HG03432 (cell line): ENCODE results near the gene ACBD4.
A peak's percentile ranks its signal among the peaks of the same experiment; 100 is the strongest.
"Not testable (repeated sequence)": the region's sequence is repeated elsewhere in the genome, so short reads cannot be mapped to it uniquely, and the experiment has no call there.

Source experiments
- ATAC-seq: cut with Tn5 transposase; IDR thresholded peaks from one replicate; pipeline ENCODE4 v1.9.1; 2021; ENCODE audit warnings: mild to moderate bottlenecking, moderate library complexity; ENCODE audit not compliant: unreplicated experiment

Gene ACBD4

DNA sequence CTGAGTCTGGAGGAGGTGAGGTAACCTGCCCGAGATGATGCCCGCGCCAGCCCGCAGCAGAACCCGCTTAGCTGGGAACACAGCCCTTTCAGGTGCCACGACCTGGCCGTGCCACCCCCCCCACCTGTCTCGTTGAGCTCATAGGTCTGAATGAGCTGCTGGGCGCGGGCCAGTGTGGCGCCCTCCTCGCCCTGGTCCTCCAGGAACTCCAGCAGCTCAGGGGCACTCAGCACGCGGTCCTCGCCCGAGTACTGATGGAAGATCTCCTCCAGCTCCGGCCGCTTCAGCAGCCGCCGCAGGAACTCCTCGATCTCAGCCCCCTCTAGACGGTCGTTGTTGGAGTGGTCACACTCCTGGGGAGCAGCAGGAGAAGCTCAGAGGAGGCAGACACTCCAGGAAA lies 16.8 kb upstream of the ACBD4 start:
- ATAC-seq, result no peak

DNA sequence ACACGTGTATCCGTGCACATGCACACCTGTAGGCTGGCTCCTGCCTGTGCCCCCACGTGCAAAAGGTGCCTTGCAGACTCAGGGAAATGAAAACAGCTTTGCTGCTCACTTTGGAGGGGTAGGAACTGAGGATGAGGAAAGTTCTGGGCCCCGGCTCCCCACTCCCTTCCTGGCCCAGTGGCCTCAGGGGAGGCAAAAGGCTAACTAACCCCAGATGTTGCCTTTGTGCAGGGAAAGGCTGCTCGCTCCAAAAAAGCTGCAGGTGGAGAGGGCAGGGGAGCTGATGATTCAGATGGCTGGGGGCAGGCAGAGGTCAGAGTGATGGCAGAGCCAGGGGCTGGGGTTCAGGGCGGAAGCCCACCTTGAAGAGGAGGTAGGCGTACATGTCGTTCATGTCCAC lies 15.5 kb upstream of the ACBD4 start:
- ATAC-seq, result no peak

DNA sequence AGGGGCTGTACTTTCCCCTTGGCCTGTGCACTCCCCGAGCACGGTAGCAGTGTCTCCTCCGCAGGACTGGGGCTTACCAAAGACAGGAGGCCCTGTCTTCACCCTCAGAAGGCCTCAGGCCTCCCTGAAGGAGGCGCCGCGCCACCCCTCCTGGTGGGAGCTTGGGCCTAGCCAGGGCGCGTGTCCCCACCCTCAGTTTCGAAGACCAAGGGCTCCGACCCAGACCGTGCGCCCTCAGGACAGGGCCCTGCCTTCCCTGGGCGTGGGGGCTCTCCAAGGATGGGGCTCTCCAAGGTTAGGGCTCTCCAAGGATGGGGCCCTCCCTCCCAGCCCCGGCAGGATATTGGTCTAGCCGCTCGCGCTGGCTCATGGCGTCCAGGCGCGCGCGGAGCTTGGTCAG lies 14.9 kb upstream of the ACBD4 start:
- no peak for ATAC-seq

DNA sequence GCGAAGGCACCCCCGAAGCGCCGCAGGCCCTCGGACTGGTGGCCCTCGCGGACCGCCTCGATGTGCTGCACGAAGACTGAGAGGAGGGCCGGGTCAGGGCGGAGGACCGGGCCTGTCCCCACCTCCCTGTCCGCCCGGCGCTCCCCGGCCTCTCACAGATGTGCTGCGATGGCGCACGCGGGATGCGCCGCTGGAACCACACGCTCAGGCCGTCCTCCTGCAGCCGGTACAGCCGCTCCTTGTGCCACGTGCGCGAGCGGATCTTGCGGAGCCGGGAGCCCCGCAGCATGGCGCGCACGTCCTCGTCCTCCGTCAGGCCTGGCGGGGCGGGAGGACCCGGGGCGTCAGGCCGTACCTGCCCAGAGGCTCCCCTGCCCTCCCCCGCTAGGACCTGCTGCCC lies 14.4 kb upstream of the ACBD4 start:
- no peak for ATAC-seq

DNA sequence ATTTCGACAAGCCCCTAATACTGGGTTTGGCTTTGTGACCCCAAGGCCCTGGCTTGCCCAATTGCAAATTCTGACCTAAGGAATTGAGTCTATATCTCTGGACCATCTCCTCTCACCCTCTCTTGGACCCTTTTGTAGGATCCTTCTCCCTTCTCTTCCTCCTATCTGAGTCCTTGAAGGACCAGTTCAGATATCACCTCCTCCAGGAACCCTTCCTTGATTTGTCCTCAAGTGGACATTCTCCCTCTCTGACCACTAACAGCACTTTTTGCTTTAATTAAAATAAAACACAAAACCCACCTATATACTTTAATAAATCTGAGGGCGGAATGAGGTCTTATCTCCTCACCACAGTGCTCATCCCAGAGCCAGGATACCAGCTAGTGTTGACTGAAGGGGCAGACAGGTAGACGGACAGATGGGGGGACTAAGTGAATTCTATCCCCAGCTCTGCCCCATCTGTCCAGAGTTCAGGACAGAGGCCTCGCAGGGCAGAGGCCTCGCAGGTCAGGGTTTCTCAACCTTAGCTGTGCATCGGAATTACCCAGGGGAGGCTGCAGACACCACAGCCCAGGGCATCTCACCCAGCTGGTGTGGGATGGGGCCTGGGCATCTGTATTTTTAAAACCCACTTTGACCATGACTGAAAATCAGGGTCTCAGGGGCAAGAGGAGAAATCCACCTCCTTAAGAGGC lies 12.3 kb upstream of the ACBD4 start:
- no peak for ATAC-seq

DNA sequence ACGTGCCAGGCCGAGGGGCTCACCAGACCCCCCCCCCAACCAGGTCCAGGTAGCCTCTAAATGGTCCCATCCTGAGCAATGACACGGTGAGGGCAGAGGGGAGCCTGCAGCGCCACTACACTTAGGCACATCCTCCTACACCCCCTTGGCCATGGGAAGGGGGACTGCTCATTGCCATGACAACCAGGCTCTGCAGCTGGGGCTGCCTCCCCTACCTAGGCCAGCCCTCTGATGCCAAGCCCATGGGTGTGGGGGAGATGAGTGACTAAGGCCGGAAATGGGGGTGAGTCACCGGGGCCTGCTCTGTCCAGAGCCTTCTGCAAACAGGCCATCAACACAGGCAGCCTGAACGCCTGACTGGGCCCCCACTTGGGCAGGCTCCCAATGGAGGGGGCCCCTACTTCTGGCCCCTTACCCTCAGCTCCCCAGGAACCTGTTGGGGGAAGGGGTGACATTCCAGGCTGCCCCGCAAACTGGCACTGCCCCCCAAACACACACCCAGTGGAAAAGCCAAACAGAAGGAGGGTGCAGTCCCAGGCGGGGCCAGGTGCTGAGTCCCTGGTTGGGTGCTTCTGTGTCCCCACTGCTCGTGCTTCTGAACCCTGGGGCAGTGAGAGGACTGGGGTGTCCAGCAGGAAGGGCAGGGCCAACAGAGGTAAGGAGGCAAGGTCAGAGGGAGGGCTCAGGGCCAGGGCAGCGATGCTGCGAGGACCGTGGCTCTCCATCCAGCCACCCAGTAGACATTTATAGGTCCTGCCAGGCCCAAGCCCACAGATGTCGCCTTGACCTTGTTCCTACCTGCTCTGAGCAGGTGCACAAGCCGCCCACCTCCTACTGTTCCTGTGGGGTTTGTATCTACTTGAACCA lies 11.3 kb upstream of the ACBD4 start:
- no peak for ATAC-seq

DNA sequence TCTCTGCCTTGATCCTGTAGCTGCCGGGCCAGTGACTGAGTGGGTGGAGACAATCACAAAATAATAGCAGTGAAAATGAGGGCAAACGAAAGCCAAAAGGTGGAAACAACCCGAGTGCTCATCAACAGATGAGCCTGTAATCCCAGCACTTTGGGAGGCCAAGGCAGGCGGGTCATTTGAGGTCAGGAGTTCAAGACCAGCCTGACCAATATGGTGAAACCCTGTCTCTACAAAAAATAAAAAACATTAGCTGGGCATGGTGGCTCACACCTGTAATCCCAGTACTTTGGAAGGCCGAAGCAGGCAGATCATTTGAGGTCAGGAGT lies 10.7 kb upstream of the ACBD4 start:
- ATAC-seq, result not testable (repeated sequence)

DNA sequence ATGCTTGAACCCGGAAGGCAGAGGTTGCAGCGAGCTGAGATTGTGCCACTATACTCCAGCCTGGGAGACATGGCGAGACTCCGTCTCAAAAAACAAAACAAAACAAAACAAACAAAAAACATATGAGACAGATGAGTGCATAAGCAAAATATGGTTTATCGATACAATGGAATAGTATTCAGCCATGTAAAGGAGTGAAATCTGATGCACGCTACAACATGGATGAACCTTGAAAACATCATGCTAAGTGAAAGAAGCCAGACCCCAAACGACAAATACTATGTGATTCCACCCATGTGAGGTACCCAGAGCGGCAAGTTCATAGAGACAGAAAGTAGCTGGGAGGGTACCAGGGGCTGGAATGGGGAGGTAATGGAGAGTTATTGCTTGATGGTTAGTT lies 10.0 kb upstream of the ACBD4 start:
- ATAC-seq, result no peak

DNA sequence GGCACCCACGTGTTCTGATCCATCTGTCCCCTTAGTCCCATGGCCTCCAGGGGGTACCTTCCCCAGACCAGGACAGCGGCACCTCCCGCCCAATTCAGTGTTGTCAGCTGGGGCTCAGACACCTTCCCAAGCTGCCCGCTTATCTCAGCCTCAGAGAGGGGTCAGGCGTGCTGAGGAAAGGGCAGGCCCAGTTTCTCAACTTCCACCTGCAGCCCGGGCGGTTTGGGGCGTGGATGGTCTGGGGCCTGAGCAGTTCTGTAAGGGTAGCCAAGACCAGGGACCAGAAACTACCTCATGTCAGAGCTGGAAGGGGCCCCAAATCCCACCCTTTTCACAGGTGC lies 8.3 kb upstream of the ACBD4 start:
- no peak for ATAC-seq

DNA sequence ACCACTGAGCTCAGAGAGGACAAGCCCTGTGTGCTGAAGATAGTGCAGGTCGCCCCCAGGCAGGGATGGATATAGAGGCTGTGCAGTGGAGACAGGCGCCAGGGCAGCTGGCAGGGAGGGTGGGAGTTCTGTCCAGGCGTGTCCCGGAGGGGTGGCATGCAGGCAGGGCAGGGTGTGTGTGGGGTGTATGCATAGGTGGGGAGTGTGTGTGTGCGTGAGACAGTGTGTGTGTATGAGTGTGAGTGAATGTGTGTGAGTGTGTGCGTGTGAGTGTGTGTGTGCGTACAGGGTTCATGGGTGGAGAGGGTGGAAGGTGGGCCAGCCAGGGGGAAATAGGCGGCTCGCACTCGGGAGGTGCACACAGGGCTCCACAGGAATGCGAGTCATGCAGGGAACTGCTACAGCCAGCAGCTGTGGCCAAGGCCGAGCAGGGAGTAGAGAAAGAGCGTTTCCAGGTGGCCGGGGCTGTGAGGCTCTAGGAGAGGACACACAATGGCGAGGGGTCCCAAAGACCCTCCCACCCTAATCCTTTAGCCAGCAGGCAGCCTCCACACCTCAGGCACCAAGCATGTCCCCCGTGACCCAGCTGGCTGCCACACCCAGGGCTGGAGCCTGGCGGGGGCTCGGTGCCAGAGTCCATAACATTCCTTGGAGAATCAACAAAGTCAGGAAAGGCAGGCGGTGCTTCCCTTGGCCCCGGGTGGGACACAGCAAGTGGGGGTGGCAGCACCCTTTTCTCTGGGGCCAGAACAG lies 7.8 kb upstream of the ACBD4 start:
- ATAC-seq, result no peak

DNA sequence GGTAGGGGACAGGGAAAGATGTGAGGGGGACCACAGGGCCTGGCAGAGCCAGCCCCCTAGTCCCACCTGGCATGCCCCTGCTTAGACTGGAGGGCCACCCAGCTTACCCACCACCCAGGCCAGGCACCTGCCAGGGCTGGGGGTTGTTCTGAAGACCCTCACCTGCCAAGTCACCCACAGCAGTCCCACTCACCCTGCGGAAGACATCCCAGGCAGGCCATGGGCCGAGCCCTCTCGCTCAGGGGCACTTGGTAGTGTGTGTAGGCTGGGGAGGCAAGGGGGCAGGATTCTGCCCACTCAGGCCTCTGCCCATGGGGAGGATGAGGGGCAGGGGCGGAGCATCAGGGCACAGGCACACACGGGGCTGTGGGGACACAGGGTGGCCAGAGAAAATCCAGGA lies 7.2 kb upstream of the ACBD4 start:
- ATAC-seq, result no peak

DNA sequence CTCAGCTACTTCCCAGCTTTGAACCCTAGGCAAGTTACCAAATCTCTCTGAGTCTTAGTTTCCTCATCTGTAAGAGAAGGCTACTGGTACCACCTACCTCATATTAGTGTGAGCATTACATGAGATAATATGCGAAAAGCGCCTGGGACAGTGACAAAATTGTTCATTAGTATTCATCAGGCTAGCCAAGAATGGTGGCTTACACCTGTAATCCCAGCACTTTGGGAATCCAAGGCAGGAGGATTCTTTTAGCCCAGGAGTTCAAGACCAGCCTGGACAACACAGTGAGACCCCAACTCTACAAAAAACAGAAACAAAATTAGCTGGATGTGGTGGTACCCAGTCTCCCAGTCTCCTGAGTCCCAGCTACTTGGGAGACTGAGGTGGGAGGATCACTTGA lies 6.5 kb upstream of the ACBD4 start:
- no peak for ATAC-seq

DNA sequence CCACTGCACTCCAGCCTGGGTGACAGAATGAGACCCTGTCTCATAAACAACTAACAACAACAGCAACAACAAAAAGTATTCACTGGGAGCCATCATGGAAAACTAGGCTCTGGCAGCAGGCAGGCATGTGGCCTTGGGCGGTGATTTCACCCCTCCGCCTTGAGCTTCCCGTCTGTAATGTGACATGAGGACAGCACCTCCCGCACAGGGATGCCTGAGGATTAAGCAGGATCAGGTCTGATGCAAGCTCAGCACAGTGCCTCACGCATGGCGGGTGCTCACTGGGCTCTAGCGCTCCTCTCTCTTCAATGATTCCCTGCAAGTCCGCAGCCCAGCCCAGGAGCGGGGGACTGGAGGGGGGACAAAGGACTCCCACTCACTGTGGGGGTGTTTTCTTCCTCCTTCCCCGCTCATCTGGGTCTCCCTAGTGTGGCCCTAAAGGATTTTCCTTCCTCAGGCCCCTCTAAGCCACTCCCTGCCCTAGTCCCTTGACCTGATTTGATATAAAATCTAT lies 6.0 kb upstream of the ACBD4 start:
- no peak for ATAC-seq

DNA sequence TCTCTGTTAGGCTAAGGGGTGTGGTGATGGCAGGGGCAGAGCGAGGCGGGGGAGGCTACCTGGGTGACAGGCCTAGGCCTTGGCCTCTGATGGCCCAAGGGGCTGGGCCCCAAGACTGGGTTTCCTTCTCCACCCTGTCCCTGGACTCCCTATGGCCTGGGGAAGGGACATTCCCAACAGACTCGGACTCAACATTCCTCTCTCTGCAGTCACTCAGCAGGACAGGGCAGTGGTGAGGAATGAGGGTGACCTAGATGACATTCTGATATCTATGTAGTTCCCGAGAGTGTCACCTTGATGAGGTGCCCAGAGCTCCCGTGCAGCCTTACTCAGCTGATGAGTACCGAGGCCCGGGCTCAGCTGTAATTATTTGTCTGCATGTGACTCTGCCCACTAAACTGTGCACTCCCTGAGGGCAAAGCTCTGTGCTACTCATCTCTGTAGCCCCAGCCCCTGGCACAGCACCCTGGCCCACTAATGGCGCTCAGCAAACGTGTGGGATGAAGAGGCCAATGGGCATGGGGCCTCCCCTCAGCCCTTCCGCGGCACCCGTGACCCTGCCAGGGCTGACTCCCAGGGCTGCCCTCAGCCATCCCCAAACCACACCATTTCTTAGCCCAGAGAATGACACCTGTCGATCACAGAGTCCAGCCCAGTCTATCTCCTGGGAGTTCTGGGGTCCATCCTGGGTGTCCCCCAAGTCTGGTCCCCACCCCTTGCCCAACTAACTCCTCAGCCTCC lies 5.4 kb upstream of the ACBD4 start:
- no peak for ATAC-seq

DNA sequence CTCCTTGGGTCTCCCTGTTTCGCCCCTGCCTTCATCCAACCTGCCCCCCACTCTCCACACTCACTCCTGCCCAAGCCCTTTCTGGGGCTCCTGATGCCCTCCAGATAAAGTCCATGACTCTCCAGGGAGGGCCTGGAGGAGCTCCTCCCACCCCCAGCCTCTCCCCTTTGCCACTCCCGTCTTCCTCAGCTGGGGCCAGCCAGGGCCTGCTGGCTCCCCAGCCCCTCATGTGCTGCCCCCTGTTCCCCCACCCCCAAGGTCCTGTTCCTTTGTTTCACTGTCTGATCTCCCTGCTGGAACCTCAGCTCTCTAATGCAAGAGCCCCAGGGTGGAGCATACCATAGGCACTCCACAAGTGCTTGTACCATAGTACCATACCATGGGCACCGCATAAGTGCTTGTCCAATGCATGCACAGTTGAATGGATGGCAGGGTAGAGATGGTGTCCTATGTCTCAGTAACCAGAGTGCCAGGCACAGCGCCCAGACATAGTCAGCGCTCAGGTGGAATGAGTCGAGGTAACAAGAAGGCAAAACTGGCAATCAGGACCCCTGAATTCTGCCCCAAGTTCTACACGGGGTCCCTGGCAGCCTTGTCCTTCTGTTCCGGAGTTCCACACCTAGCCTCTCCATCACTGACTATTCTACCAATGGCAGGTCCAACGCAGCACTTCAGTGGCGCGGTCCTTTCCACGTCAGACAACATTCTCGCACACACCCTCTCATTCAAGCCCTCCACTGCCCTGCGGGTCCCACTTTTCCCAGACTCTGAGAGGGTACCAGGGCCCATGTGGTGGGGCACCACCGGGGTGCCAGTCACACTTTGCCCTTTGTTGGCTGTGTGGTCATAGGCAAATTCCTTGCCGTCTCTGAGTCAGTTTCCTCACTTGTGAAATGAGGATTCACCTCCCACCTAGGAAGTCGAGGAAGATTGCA lies 4.5 kb upstream of the ACBD4 start:
- no peak for ATAC-seq

DNA sequence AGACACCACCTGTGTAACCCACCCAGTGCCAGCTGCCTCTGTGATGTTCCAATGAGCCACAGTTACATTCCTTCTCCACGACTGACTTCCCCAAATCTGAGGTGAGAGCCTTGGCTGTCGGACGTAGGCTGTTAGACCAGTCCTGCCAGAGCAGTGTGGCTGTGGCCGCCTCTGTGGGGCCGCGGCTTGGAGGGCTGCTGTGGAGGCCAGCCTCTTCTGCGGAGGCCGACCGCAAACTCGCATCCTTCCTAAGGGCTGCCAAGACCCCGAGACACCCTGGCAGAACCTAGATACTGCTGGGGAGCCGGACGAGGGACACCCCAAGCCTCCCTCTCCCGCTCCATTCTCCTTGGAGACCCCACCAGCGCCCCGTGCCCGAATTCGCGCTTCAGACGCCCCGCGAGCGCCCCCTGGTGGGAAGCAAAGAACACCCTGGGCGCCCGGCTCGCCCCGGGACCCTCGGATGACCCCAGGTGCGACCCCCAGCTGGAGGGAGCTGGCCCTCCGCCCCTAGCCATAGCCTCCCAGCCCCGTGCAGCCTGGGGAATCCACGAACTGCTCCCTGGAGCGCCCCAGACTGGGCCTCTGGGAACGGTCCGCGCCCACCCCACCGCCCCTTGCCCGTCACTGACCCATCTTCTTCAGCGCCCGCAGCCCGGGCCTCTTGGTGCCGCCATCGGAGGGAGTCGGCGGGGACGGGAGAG lies 3.7 kb upstream of the ACBD4 start:
- ATAC-seq, result peak; percentile 9

DNA sequence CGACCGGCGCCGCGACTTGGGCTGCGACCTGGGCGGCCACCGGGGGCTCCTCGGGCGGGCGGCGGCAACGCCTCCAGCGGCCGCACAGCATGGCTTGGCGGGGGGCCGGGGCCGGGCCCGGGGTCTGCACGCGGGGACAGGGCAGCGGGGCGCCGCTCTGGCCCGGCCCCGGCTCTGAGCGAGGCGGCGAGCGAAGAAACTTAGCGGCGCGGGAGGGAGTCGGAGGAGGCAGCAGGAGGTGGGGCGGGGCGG lies 3.2 kb upstream of the ACBD4 start, which contains the start of gene PLCD3:
Gene PLCD3 (minus strand): TSS at position 196 of the 252 bp plus-strand sequence. CDS start 105 bp downstream, at position 91.
- no peak for ATAC-seq

DNA sequence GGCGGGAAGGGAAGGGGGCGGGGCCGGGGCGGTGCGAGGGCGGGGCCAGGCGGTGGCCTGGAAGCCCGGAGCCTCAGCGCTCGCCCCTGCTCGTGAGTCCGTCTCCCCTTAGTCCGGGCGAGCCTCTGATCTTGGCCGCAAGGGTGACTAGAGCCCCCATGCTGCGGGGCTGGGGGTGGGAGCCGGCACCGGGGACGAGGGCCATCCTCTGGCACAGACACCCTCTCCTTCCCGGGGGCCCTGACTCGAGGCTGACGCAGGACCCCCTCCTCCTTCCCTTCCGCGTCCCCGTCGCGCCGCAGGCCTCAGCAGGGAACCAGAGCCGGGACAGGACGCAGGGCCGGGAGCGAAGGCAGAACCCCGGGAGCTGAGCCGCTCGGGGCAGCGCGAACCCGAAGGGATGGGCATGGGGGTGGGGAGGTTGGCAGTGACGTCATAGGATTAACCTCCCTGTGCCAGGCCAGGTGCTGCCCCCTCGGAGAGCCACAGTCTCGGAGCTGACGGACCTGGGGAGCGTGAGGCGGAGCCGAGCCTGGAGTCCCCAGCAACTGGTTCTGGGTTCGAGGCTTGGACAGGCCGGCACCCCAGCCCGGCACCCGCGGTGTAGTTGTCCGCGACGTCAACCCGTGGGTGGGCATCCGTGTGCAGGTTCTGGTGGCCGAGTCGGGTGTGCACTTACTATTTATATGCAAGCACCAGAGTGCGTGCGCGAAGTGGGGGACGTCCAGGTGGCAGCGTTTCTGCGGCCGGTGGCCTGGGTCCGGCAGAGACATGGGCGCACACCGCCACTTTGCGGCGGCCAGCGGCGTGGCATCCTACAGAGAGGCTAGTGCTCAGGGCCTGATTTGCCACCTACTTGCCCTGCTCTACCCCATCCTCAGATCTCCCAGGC lies 2.7 kb upstream of the ACBD4 start:
- ATAC-seq, result peak; percentile 38
